Measurements from ENCODE around the gene MISP3. TPM values are rescaled to one million over a fixed set of nuclear protein-coding genes. Genes with fewer than 3 reads are reported as not detected.

Gene MISP3
- total RNA-seq, 1 donor from 2014 or later, result 1.5 TPM

- Histone ChIP-seq H3K36me3 (ENCODE audit: control insufficient read depth, insufficient read depth, low read length) (peaks cover 1% of the 10 kb centered on the region), H3K27me3 (ENCODE audit: control insufficient read depth, insufficient read depth, low read length) (peaks cover 2% of the 10 kb centered on the region), H3K4me3 (ENCODE audit: low read depth, low read length) (no peak overlapping the region)
- TF ChIP-seq, protein P1, sequence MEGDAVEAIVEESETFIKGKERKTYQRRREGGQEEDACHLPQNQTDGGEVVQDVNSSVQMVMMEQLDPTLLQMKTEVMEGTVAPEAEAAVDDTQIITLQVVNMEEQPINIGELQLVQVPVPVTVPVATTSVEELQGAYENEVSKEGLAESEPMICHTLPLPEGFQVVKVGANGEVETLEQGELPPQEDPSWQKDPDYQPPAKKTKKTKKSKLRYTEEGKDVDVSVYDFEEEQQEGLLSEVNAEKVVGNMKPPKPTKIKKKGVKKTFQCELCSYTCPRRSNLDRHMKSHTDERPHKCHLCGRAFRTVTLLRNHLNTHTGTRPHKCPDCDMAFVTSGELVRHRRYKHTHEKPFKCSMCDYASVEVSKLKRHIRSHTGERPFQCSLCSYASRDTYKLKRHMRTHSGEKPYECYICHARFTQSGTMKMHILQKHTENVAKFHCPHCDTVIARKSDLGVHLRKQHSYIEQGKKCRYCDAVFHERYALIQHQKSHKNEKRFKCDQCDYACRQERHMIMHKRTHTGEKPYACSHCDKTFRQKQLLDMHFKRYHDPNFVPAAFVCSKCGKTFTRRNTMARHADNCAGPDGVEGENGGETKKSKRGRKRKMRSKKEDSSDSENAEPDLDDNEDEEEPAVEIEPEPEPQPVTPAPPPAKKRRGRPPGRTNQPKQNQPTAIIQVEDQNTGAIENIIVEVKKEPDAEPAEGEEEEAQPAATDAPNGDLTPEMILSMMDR (IDR thresholded peaks at IDR 0.05; ENCODE audit: insufficient read depth, low read length, poor library complexity, severe bottlenecking), result no peak
- DNase-seq (ENCODE audit: low read depth), result no peak
Measured at GRCh38 chr19:14052470-14052869, 20.1 kb upstream of the MISP3 start.

- no peak for DNase-seq (ENCODE audit: low read depth)
- Histone ChIP-seq H3K4me3 (ENCODE audit: low read depth, low read length) (no peak overlapping the region), H3K36me3 (ENCODE audit: control insufficient read depth, insufficient read depth, low read length) (peaks cover 1% of the 10 kb centered on the region), H3K27me3 (ENCODE audit: control insufficient read depth, insufficient read depth, low read length) (peaks cover 3% of the 10 kb centered on the region)
- TF ChIP-seq, protein P1 (IDR thresholded peaks at IDR 0.05; ENCODE audit: insufficient read depth, low read length, poor library complexity, severe bottlenecking), result no peak
Measured at GRCh38 chr19:14053032-14053431, 19.6 kb upstream of the MISP3 start.

GRCh38 chr19:14053500-14053899 lies 19.1 kb upstream of the MISP3 start:
- peaks cover 1% of the 10 kb centered on the region for H3K36me3 ChIP-seq (ENCODE audit: control insufficient read depth, insufficient read depth, low read length)
- TF ChIP-seq, protein P1 (IDR thresholded peaks at IDR 0.05; ENCODE audit: insufficient read depth, low read length, poor library complexity, severe bottlenecking), result no peak
- peaks cover 8% of the 10 kb centered on the region for H3K27me3 ChIP-seq (ENCODE audit: control insufficient read depth, insufficient read depth, low read length)
- no peak overlapping the region for H3K4me3 ChIP-seq (ENCODE audit: low read depth, low read length)
- no peak for DNase-seq (ENCODE audit: low read depth)

- H3K36me3 ChIP-seq (ENCODE audit: control insufficient read depth, insufficient read depth, low read length), result peaks cover 1% of the 10 kb centered on the region
- H3K4me3 ChIP-seq (ENCODE audit: low read depth, low read length), result no peak overlapping the region
- no peak for DNase-seq (ENCODE audit: low read depth)
- TF ChIP-seq, protein P1 (IDR thresholded peaks at IDR 0.05; ENCODE audit: insufficient read depth, low read length, poor library complexity, severe bottlenecking), result no peak
- peaks cover 14% of the 10 kb centered on the region for H3K27me3 ChIP-seq (ENCODE audit: control insufficient read depth, insufficient read depth, low read length)
Measured at GRCh38 chr19:14054099-14054498, 18.5 kb upstream of the MISP3 start.

DNA sequence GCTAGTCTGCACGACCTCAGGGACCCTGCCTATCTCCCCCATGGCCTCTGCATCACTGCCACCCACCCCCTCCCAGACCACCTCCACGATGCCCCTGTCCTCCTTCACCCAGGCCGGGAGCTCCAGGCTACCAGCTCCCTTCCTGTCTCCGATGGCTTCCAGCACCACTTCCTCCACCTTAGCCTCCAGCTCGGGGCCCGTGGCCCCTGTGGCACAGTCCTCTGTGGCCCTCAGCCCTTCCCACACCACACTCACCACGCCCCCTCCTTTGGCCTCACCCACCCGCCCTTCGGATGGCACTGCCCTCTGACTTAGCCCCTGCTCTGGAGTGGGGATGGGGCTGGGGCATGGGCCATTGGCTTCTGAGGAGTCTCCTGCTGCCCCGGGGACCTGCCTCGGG lies 17.9 kb upstream of the MISP3 start:
- TF ChIP-seq, protein P1 (IDR thresholded peaks at IDR 0.05; ENCODE audit: insufficient read depth, low read length, poor library complexity, severe bottlenecking), result no peak
- DNase-seq (ENCODE audit: low read depth), result no peak
- no peak overlapping the region for H3K4me3 ChIP-seq (ENCODE audit: low read depth, low read length)
- H3K36me3 ChIP-seq (ENCODE audit: control insufficient read depth, insufficient read depth, low read length), result peaks cover 1% of the 10 kb centered on the region
- H3K27me3 ChIP-seq (ENCODE audit: control insufficient read depth, insufficient read depth, low read length), result peaks cover 20% of the 10 kb centered on the region

DNA sequence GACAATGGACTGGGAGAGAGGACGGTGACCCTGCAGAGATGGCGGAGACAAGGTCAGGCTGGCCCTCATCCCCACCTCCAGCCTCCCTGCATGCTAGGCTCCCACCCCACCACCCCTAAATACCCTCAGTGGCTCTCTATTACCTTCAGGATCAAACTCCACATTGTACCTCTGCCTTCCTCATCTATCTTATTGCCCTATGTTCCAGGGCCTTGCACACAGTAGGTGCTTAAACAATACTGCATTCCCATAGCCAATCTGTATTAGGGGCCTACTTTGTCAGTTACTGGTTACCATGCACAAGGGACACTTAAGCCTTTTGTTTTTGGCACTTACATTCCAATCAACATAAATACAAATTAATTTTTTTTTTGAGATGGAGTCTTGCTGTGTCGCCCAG lies 17.2 kb upstream of the MISP3 start:
- TF ChIP-seq, protein P1 (IDR thresholded peaks at IDR 0.05; ENCODE audit: insufficient read depth, low read length, poor library complexity, severe bottlenecking), result no peak
- peaks cover 1% of the 10 kb centered on the region for H3K36me3 ChIP-seq (ENCODE audit: control insufficient read depth, insufficient read depth, low read length)

More for the DNA sequence above, 17.2 kb upstream of the MISP3 start:
- H3K4me3 ChIP-seq (ENCODE audit: low read depth, low read length), result no peak overlapping the region
- H3K27me3 ChIP-seq (ENCODE audit: control insufficient read depth, insufficient read depth, low read length), result peaks cover 23% of the 10 kb centered on the region
- DNase-seq (ENCODE audit: low read depth), result no peak

Data from kidney epithelial cell (primary cell).